Activated effector memory CD4-positive, alpha-beta T cell treated with Interleukin-2 at 50 U/mL for 16 hours (primary cell): ENCODE results near the gene GSPT1.

Source experiments
- DNase-seq: peaks from one replicate; pipeline ENCODE4 v3.0.0-alpha.2; 2020

The GSPT1 gene

GRCh38 chr16:11909653-11910545, 5.9 kb downstream of the GSPT1 start:
- DNase-seq: no peak

- DNase-seq: no peak
These were observed 8.4 kb downstream of the GSPT1 start for GRCh38 chr16:11907160-11907970.

- no peak for DNase-seq
These were observed 11.8 kb downstream of the GSPT1 start for GRCh38 chr16:11903906-11904305.

- DNase-seq: no peak
These were observed 14.7 kb downstream of the GSPT1 start for GRCh38 chr16:11901091-11901490.

DNA sequence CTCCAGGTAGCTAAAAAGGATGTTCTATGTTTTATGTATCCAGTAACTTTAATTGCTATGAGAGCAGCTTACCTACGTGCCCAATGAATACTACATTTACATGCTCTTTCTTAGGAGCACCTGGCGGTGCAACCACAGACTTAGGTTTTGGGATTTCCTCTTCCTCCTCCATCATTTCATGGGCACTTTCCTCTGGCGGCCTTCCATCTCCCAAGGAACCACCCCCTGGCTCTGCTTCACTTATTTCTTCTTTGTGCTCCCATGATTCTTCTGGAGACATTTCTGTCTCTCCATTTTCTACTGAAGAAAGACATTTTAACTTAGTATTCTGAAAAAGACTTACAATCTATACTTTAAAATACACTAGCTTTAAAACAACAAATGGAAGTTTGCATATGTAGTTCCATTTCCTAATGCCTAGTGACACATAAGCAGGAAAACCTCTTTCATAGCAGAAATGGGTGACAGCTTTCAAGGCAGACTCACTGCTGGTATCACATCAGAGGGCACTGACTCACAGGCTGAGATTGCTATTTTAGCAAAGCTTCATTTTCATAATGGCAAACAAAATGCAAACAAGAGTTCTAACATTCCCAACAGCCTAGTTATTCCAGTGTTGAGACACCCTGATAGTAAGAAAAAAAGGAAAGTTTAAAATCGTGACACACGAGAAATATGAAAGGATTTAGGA, 19.1 kb downstream of the GSPT1 start:
- no peak for DNase-seq

GRCh38 chr16:11893571-11893970, 22.2 kb downstream of the GSPT1 start:
- no peak for DNase-seq

DNA sequence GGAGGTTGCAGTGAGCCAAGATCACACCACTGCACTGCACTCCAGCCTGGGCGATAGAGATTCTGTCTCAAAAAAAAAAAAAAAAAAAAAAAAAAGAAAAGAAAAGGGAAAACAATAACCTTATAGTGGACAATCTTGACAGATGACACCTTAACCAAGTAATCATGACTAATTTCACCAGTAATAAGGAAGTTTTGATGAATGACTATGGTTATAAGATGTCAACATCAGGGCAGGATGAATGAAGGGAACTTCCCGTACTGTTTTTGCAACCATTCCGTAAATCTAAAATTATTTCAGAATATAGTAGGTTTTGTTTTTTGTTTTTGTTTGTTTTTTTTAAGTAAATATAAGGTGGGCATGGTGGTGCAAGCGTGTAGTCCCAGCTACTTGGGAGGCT, 23.0 kb downstream of the GSPT1 start:
- DNase-seq: no peak

DNA sequence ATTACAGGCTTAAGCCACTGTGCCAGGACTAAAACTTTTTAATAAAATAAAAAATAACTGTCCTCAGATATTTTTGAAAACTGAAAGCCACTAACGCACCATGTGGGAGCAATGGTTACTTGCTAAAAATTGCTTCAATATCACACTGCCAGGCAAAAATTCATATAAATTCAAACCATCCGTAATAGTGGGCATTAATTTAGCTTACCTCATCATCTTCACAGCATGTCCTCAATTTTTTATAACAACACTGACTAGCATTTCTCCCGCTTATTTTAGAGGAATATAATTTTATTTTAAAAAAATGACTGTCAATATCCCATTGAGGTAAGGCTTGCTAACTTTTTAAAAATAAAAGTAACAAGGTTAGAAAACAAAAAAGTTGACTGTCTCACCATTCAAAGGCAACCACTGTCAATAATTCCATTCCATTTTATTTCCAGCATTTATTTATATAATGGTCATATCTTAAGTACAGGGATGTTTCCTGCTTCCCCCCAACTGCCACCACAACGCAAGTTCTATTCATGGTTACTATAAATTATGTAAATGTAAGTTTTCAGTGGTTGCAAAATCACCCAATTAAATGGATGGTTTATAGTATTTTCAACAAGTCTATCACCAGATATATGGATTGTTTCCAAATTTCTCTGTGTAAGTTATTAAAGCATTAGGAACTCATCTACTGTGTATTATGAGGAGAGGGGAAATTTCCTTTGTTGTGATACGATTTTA, 25.4 kb downstream of the GSPT1 start:
- DNase-seq: no peak

- DNase-seq: no peak
These were observed 28.9 kb downstream of the GSPT1 start for GRCh38 chr16:11886881-11887280.

DNA sequence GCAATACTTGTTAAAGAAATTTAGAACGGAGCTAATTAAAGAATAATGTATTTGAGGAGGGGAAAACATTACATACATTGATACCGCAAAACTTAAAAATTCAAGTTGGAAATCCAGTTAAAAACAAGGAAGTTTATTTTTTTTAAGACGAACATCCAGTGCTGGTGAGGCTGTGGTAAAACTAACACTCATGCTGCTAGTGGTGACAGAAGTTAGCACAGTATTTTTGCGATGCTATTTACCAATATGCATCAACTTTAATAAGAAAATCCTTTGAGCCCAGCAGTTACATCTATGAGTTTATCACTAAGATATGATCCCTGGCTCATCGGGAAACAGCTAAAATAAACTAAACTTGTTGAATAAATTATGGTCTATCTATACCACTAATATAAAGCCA, 31.7 kb downstream of the GSPT1 start:
- no peak for DNase-seq

GRCh38 chr16:11880007-11880406, 35.7 kb downstream of the GSPT1 start:
- no peak for DNase-seq

DNA sequence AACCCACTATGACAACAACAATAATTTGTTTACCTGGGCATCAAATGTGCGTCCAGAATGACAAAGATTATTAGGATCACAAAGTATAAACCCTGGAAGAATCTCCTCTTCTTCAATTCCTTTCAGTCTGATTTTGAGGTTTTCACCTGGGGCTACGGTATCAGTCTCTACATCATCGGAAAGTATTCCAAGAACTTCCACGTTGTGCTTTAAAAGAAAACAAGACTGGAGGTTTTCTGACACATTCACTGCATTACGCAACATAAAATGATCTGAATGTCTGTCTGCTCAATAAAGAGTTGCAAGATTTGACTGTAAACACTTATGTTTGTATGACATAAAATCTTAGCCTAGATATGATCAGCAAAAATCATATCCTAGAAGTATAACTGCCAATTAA, 38.4 kb downstream of the GSPT1 start:
- DNase-seq: no peak

DNA sequence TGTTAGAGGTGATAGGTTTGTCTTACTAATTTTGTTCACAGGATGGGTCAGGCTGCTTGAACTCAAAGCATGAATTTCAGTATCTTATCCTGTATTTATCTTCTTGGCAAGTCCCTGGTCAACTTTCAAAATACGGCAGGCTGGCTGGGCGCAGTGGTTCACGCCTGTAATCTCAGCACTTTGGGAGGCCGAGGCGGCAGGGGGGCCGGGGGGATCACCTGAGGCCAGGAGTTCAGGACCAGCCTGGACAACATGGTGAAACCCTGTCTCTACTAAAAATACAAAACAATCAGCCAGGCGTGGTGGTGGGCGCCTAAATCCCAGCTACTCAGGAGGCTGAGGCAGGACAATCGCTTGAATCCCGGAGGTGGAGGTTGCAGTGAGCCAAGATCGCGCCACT, 39.5 kb downstream of the GSPT1 start:
- DNase-seq: no peak

DNA sequence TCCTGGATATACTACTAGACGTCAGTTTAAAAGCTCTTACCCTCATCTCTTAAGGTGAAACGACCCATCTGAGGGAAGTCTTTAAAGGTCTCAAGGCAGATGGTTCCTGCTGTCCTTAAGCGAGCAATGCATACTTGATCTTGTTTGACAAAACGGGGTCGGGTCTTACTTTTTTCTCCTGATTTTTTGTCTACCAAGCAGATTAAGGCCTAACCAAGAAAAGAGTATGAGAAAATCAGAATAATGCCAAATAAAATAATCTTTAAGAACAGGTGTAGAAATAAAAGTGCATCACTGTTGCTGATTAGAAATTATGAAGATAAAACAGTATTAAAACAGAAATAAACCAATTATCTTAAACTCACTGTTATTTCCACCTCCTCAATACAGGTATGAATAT, 40.0 kb downstream of the GSPT1 start:
- DNase-seq: no peak

DNA sequence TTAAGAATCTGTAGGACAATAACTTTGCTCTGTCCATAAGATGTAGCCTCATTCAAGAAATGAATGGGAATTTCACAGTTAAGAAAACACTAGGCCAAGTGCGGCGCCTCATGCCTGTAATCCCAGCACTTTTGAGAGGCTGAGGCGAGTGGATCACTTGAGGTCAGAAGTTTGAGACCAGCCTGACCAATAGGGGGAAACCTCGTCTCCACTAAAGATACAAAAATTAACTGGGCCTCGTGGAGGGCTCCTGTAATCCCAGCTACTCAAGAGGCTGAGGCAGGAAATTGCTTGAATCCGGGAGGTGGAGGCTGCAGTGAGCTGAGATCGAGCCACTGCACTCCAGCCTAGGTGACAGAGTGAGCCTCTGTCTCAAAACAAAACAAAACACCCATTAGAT, 44.6 kb downstream of the GSPT1 start:
- no peak for DNase-seq

- DNase-seq: no peak
These were observed 45.4 kb downstream of the GSPT1 start for GRCh38 chr16:11870399-11870798.

DNA sequence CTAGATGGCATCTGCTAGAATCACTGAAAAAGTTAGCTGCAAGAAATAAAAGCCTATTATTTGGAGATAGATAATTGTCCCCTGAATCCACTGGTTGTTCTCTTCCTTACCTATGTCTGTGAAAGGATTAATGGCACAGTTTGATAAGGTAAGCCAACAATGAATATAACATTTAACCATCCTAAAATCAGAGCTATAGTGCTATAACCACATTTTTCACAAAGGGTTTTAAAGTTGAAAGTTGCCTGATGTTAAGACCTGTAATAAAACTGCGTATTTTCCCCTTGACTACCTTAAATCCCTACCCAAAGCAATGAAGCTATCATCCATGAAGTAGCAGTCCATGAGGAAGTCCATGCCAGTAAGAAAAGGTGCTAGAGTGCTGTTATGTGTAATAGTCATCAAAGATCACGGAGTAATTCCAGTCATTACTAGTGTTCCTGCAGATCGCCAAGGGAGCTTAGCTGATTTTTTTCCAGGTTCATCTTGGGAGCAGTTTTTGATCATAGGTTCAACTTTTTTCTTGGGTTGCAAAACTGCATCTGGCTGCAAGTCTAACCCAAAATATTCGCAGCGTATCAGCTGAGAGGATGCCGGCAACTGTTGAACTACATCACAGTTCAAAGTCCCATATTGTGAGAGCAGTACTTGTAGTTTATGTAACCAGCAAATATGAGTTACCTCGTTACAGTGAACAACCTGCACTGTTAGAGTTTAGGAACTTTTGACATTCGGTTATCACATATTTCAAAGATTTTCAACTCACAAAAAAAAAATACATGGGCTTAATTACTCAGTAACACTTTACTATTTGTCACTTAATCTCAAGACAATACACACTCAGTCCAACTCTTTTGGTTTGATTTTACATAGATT, 46.2 kb downstream of the GSPT1 start:
- DNase-seq: no peak

DNA sequence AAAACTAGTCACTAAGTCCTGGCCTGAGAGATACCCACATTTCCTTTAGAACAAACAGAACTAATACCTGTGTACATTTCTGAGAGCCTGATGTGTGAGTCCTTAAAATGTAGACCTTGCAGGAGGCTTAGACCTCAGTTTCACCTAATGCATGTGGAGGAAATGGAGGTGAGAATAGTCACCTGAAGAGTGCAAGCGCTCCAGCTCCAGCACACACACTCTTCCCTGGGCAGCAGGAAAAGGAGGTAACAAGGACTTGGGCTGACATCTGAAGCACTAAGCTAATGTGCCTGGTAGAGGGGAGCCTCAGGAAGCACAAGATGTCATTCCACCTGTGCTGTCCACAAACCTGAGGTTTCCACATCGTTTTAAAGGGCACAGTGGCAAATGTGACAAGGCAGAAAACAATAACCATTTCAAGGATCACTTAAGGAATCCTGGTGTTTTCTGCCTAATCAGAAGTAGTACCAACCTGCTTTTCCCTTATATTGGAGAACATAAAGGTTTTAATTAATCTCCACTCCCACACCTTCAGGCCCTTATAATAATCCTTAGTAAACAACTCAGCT, 47.3 kb downstream of the GSPT1 start:
- no peak for DNase-seq

- DNase-seq: no peak
These were observed 53.3 kb downstream of the GSPT1 start for GRCh38 chr16:11862489-11862888.

- DNase-seq: no peak
These were observed 58.6 kb downstream of the GSPT1 start for GRCh38 chr16:11857161-11857560.

- DNase-seq: no peak
These were observed 63.5 kb downstream of the GSPT1 start for GRCh38 chr16:11852092-11852809.
